HCT116 (cell line): ENCODE results near the gene RGS6.

ENCODE experiments used
- EZH2 ChIP-seq: fragments of 200-600 bp; sonication (generic); IDR thresholded peaks from 2 replicates; pipeline ENCODE4 v1.6.1; 2017; ENCODE audit warnings: antibody characterized with exemption, mixed run types
- RAD21 ChIP-seq: IDR thresholded peaks from 2 replicates; pipeline ENCODE4 v1.6.1; 2012; ENCODE audit warnings: low read depth, mild to moderate bottlenecking
- REST ChIP-seq: IDR thresholded peaks from 2 replicates; pipeline ENCODE4 v1.6.1; 2012; ENCODE audit warnings: low read depth
- SIN3A ChIP-seq: IDR thresholded peaks from 2 replicates; pipeline ENCODE4 v1.6.1; 2012; ENCODE audit warnings: low read depth
- TF ChIP-seq, protein P1 (sequence below), 3 experiments: fragments of 200-600 bp in 1 of 3; sonication (generic) in 1 of 3; IDR thresholded peaks in 2 of 3; conservative IDR thresholded peaks in 1 of 3; 2 replicates each; pipeline ENCODE4 v1.5.1; 2012 to 2017; ENCODE audit warnings: low read depth in 2 of 3, low read length in 2 of 3, antibody characterized with exemption in 1 of 3, borderline replicate concordance in 1 of 3, control low read depth in 1 of 3, mild to moderate bottlenecking in 1 of 3, mixed read lengths in 1 of 3, mixed run types in 1 of 3, moderate library complexity in 1 of 3; ENCODE audit not compliant: insufficient read depth in 1 of 3

DNA sequence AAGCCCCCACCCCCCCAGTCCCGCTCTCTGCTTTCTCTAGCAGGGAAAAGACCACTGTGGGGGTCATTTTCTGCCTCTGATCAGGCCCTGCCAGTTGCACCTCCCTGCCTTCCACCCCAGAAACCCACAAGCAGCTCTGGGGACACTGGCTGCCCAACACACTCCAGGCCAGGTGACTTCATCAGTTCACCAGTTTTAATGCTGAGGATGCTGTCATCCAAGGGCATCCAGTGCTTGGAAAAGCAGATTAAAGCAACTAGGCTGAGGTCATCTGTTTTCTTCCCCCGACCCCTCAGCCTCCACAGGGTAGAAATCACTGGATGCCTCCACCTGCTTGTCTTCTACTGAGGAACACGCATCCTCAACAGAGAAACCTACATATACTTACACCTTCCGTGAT, 679.3 kb downstream of the RGS6 start:
- TF ChIP-seq REST, result no peak
- no peak for TF ChIP-seq EZH2
- TF ChIP-seq, protein P1, sequence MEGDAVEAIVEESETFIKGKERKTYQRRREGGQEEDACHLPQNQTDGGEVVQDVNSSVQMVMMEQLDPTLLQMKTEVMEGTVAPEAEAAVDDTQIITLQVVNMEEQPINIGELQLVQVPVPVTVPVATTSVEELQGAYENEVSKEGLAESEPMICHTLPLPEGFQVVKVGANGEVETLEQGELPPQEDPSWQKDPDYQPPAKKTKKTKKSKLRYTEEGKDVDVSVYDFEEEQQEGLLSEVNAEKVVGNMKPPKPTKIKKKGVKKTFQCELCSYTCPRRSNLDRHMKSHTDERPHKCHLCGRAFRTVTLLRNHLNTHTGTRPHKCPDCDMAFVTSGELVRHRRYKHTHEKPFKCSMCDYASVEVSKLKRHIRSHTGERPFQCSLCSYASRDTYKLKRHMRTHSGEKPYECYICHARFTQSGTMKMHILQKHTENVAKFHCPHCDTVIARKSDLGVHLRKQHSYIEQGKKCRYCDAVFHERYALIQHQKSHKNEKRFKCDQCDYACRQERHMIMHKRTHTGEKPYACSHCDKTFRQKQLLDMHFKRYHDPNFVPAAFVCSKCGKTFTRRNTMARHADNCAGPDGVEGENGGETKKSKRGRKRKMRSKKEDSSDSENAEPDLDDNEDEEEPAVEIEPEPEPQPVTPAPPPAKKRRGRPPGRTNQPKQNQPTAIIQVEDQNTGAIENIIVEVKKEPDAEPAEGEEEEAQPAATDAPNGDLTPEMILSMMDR (IDR thresholded peaks at IDR 0.05 in 2 of 3, conservative IDR thresholded peaks at IDR 0.05 in 1 of 3; ENCODE audit: borderline replicate concordance in 1 of 3, insufficient read depth in 1 of 3, low read depth in 2 of 3, low read length in 2 of 3), result no peak
- no peak for TF ChIP-seq SIN3A
- TF ChIP-seq RAD21, result no peak
